ENCODE data around the gene MACROD2.

Gene MACROD2

GRCh38 chr20:15109494-15109893, 1114.2 kb downstream of the MACROD2 start:
- CTCF ChIA-PET, result no interaction called here
- TF ChIP-seq, protein P1, sequence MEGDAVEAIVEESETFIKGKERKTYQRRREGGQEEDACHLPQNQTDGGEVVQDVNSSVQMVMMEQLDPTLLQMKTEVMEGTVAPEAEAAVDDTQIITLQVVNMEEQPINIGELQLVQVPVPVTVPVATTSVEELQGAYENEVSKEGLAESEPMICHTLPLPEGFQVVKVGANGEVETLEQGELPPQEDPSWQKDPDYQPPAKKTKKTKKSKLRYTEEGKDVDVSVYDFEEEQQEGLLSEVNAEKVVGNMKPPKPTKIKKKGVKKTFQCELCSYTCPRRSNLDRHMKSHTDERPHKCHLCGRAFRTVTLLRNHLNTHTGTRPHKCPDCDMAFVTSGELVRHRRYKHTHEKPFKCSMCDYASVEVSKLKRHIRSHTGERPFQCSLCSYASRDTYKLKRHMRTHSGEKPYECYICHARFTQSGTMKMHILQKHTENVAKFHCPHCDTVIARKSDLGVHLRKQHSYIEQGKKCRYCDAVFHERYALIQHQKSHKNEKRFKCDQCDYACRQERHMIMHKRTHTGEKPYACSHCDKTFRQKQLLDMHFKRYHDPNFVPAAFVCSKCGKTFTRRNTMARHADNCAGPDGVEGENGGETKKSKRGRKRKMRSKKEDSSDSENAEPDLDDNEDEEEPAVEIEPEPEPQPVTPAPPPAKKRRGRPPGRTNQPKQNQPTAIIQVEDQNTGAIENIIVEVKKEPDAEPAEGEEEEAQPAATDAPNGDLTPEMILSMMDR (IDR thresholded peaks at IDR 0.05; ENCODE audit: insufficient read depth, low read length, missing control alignments), result no peak
- POLR2A ChIA-PET, result no interaction called here
- no peak overlapping the region for H3K4me3 ChIP-seq (ENCODE audit: low read depth, low read length)
- DNase-seq (ENCODE audit: low read depth, low spot score), result no peak

DNA sequence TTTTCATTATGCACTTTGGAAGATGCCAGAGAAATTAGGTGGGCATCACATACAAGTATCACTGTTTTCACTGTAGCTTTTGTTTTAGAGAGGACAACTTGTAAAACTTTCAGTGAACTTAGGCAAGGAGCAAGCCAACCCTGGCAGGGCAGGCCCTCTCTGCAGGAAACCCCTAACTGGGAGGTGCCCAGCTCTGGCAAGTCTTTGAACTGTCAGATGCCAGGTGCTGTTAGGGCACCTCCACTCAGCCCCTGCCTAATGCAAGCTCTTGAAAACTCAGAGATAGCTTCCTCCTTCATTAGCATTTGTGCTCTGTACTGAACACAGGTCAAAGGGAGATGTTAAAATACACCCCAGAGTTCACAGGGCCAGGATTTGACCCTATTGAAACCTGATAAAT, 1116.3 kb downstream of the MACROD2 start:
- ChIA-PET CTCF (no interaction called here), POLR2A (no interaction called here)

GRCh38 chr20:15113144-15113773, 1117.9 kb downstream of the MACROD2 start:
- TF ChIP-seq, protein P1 (IDR thresholded peaks at IDR 0.05; ENCODE audit: insufficient read depth, low read length, missing control alignments), result no peak
- CTCF ChIA-PET, result no interaction called here
- H3K4me3 ChIP-seq (ENCODE audit: low read depth, low read length), result no peak overlapping the region
- no peak for DNase-seq (ENCODE audit: low read depth, low spot score)
- POLR2A ChIA-PET, result no interaction called here

More for the DNA sequence above, 1116.3 kb downstream of the MACROD2 start:
- no peak for DNase-seq (ENCODE audit: low read depth, low spot score)
- no peak overlapping the region for H3K4me3 ChIP-seq (ENCODE audit: low read depth, low read length)
- TF ChIP-seq, protein P1 (IDR thresholded peaks at IDR 0.05; ENCODE audit: insufficient read depth, low read length, missing control alignments), result no peak

GRCh38 chr20:15119852-15120487, 1124.7 kb downstream of the MACROD2 start:
- ChIA-PET POLR2A (no interaction called here), CTCF (no interaction called here)
- no peak for DNase-seq (ENCODE audit: low read depth, low spot score)
- H3K4me3 ChIP-seq (ENCODE audit: low read depth, low read length), result no peak overlapping the region
- TF ChIP-seq, protein P1 (IDR thresholded peaks at IDR 0.05; ENCODE audit: insufficient read depth, low read length, missing control alignments), result no peak

GRCh38 chr20:15122613-15123012, 1127.3 kb downstream of the MACROD2 start:
- POLR2A ChIA-PET, result no interaction called here
- H3K4me3 ChIP-seq (ENCODE audit: low read depth, low read length), result no peak overlapping the region
- CTCF ChIA-PET, result no interaction called here
- DNase-seq (ENCODE audit: low read depth, low spot score), result no peak
- TF ChIP-seq, protein P1 (IDR thresholded peaks at IDR 0.05; ENCODE audit: insufficient read depth, low read length, missing control alignments), result no peak

DNA sequence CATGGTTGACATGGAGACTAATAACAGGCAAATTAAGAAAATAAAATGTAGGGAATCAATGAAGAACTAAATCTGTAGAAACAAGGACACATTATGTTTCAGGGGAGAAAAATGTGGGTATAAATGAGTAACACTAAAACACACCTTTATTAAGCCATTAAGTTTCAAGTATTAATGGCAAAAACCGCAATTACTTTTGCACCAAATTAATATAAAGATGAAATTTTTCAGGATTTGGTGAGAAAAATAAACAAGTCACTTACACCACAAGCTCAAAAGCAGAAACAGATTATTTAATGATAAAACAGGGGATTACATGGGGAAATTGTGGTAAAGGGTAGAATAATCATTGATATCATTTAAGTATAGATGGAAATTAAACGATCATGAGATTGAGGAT, 1135.9 kb downstream of the MACROD2 start:
- H3K4me3 ChIP-seq (ENCODE audit: low read depth, low read length), result no peak overlapping the region
- POLR2A ChIA-PET, result no interaction called here
- no peak for DNase-seq (ENCODE audit: low read depth, low spot score)
- CTCF ChIA-PET, result no interaction called here
- TF ChIP-seq, protein P1 (IDR thresholded peaks at IDR 0.05; ENCODE audit: insufficient read depth, low read length, missing control alignments), result no peak
